Heart right ventricle (tissue), 16 donors: Measurements from ENCODE around the gene ECI2. TPM values are rescaled to one million over a fixed set of nuclear protein-coding genes. Genes with fewer than 3 reads are reported as not detected.
A peak's percentile ranks its signal among the peaks of the same experiment; 100 is the strongest.

ENCODE experiments used
- ATAC-seq, 8 donors: fragments of 200-7000 bp; cut with Tn5 transposase; one replicate each; pipeline ENCODE4 v1.9.1; 2020; ENCODE audit warnings: mild to moderate bottlenecking in 8 of 8, moderate library complexity in 8 of 8, moderate number of reproducible peaks in 1 of 8
- DNase-seq, 2 donors: peaks; one replicate each; pipeline ENCODE4 v3.0.0-alpha.2; 2020
- H3K27ac ChIP-seq, 10 donors: fragments of 200-600 bp; sonication (generic) in 2 of 10; one replicate each; pipeline versions ENCODE4 v1.5.0 to v1.8.0; 2020 to 2022; ENCODE audit warnings: mild to moderate bottlenecking in 3 of 10
- H3K27me3 ChIP-seq, 7 donors: fragments of 200-600 bp; one replicate each; pipeline ENCODE4 v1.8.0; 2021 to 2022; ENCODE audit warnings: mild to moderate bottlenecking in 2 of 7
- H3K36me3 ChIP-seq, 9 donors: fragments of 200-600 bp; sonication (generic) in 1 of 9; one replicate each; pipeline versions ENCODE4 v1.5.0 to v1.8.0; 2020 to 2022; ENCODE audit warnings: mild to moderate bottlenecking in 2 of 9
- H3K4me1 ChIP-seq, 9 donors: fragments of 200-600 bp; sonication (generic) in 1 of 9; one replicate each; pipeline versions ENCODE4 v1.5.0 to v1.8.0; 2020 to 2022; ENCODE audit warnings: mild to moderate bottlenecking in 4 of 9
- H3K4me3 ChIP-seq, 10 donors: fragments of 200-600 bp; sonication (generic) in 2 of 10; one replicate each; pipeline versions ENCODE4 v1.5.0 to v1.8.0; 2020 to 2022; ENCODE audit warnings: mild to moderate bottlenecking in 7 of 10, moderate library complexity in 2 of 10
- H3K9me3 ChIP-seq, 11 donors: fragments of 200-600 bp in 10 of 11; sonication (generic) in 2 of 11; one replicate each; pipeline versions ENCODE4 v1.5.0 to v1.8.0; 2013 to 2022; ENCODE audit warnings: mild to moderate bottlenecking in 2 of 11, control low read depth in 1 of 11, moderate library complexity in 1 of 11
- WGBS, 2 donors: extraction: QIAGEN DNeasy Blood & Tissue Kit; methylation state at CpG; one replicate each; pipeline ENCODE4 v1.1.7; 2013; ENCODE audit warnings: inconsistent platforms in 1 of 2; 5-methylcytosine and 5-hydroxymethylcytosine counted together
- intact Hi-C, 10 donors: fragments of 100-400 bp; cut with DNase I; formaldehyde crosslinking; loops; one replicate each; pipeline versions ENCODE4 v1.11.1 to v1.14.2; 2022
- polyA plus RNA-seq, 2 donors: library from polyadenylated mRNA; stranded (reverse); fragments of 200-250 nt; gene quantifications; one replicate each; pipeline ENCODE4 v1.2.3, GENCODE V29; 2013
- total RNA-seq, 10 donors: library from RNA; stranded (reverse); fragmentation: NEBNext Ultra II Directional in 3 of 10; extraction: Animal tissue kit (Norgen Biotek cat#: 25700) in 3 of 10; gene quantifications; one replicate each; pipeline versions ENCODE4 v1.2.1 to v1.2.4, GENCODE V29; 2021 to 2023
- TF ChIP-seq, protein P1 (sequence below), 9 donors: fragments of 200-600 bp; sonication (generic) in 2 of 9; IDR thresholded peaks; one replicate each; pipeline versions ENCODE4 v1.5.0 to v1.8.0; 2021 to 2022; ENCODE audit warnings: antibody characterized with exemption in 9 of 9, mild to moderate bottlenecking in 5 of 9, moderate library complexity in 1 of 9
- donor health status: Arrhythmogenic right ventricular cardiomyopathy.
- donor health status: ischemic (EF 13 %, LVEDD 7.1; RV severe dilation, severe dysfunction).
- donor health status: healthy with polysubstance abuse.
- donor health status: DM: no; HTN: yes; CAD: no.
- donor health status: DM: no; HTN: no; CAD: no.
- donor health status: ischemic (EF 25% LVEDD 6.9; RV normal size, moderate dysfunction).
- donor health status: ischemic (EF 25% LVEDD 5.7; RV mildly dilated, moderate dysfunction).
- donor health status: healthy.
- donor health status: DM: yes; HTN: yes; CAD: no.
- donor health status: Ischemic cardiomyopathy.
- donor health status: ischemic (EF 35%, LVEDD 5.7; RV mildly dilated, moderate dysfunction).
- donor health status: nonischemic (EF 11% LVEDD 7.7; RV severe dilation, severe dysfunction).
- donor health status: DM: yes; HTN: yes; CAD: no.
- donor health status: PGD.
- donor health status: ischemic (EF 29% LVEDD 5.4; RV normal size, mild dysfunction).
- donor health status: nonischemic (EF 23%, LVEDD 6.1; RV moderate dilation, normal function).

The ECI2 gene
- total and polyA plus RNA-seq, 12 donors: 54.9 to 194 (median 162) TPM

DNA sequence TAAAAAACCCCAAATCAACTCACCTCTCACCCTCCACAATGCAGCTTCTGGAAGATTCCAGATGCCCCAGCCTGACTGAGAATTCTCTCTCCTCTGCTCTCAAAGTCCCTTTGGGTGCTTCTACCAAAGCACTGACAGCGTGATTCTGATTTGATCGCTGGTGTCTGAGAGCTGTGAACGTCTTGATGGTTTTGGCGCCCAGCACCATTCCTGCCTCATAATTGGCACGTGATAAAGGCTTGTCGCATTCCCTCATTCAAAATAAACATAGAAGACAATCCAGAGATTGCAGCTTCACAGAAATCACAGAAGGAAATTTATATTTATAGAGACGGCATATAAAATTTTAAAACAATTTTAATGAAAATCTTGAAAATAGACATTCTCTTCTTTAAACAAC, 24.1 kb upstream of the ECI2 start:
- intact Hi-C loops: loop anchor here in 5 of 10 donors (5.0 to 10.0 kb wide), 3 partner anchors 102 to 417 kb away; no protein-coding TSS in a partner anchor
- DNase-seq (no peak), ATAC-seq (no peak)
- peaks cover 0 to 18% (median 9%) of the 10 kb centered on the region in 9 donors for H3K4me1 ChIP-seq
- no peaks in the 10 kb centered on the region for H3K27me3 ChIP-seq
- H3K4me3 ChIP-seq: no peak overlapping the region
- no peaks in the 10 kb centered on the region for H3K36me3 ChIP-seq
- H3K9me3 ChIP-seq: no peaks in the 10 kb centered on the region
- 45 to 51% methylated on average over 7 of the region's 7 CpGs for WGBS, 2 donors
- TF ChIP-seq, protein P1, sequence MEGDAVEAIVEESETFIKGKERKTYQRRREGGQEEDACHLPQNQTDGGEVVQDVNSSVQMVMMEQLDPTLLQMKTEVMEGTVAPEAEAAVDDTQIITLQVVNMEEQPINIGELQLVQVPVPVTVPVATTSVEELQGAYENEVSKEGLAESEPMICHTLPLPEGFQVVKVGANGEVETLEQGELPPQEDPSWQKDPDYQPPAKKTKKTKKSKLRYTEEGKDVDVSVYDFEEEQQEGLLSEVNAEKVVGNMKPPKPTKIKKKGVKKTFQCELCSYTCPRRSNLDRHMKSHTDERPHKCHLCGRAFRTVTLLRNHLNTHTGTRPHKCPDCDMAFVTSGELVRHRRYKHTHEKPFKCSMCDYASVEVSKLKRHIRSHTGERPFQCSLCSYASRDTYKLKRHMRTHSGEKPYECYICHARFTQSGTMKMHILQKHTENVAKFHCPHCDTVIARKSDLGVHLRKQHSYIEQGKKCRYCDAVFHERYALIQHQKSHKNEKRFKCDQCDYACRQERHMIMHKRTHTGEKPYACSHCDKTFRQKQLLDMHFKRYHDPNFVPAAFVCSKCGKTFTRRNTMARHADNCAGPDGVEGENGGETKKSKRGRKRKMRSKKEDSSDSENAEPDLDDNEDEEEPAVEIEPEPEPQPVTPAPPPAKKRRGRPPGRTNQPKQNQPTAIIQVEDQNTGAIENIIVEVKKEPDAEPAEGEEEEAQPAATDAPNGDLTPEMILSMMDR (IDR thresholded peaks at IDR 0.05): no peak
- H3K27ac ChIP-seq: no peak overlapping the region

DNA sequence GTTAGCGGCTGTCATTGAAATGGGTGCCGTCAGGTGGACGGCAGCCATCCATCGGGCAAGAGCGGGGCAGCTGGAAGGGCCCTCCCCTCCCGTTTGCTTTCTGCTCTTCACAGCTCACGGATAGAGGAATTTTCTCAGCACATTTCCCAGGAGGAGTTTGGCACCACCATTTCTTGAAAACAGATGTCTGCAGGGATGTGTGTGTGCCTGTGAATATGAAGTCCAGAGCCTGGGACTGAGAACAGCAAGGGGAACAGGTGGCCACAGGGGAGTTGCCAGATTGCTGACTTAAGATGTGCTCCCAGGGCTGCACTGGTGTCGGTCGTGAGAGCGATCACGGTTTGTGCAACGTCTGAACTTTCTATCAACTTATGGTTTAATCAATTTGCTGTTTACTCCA, 22.1 kb upstream of the ECI2 start:
- H3K4me3 ChIP-seq: no peak overlapping the region
- 81 to 83% methylated on average over 12 of the region's 12 CpGs for WGBS, 2 donors
- peaks cover 0 to 4% (median 0%) of the 10 kb centered on the region in 9 donors for H3K4me1 ChIP-seq
- TF ChIP-seq, protein P1 (IDR thresholded peaks at IDR 0.05): no peak
- DNase-seq (no peak), ATAC-seq (no peak)
- H3K36me3 ChIP-seq: no peaks in the 10 kb centered on the region
- no peaks in the 10 kb centered on the region for H3K9me3 ChIP-seq
- intact Hi-C loops: loop anchor here in 6 of 10 donors (1.0 to 10.0 kb wide), 4 partner anchors 100 to 415 kb away; no protein-coding TSS in a partner anchor
- H3K27ac ChIP-seq: no peak overlapping the region
- no peaks in the 10 kb centered on the region for H3K27me3 ChIP-seq

DNA sequence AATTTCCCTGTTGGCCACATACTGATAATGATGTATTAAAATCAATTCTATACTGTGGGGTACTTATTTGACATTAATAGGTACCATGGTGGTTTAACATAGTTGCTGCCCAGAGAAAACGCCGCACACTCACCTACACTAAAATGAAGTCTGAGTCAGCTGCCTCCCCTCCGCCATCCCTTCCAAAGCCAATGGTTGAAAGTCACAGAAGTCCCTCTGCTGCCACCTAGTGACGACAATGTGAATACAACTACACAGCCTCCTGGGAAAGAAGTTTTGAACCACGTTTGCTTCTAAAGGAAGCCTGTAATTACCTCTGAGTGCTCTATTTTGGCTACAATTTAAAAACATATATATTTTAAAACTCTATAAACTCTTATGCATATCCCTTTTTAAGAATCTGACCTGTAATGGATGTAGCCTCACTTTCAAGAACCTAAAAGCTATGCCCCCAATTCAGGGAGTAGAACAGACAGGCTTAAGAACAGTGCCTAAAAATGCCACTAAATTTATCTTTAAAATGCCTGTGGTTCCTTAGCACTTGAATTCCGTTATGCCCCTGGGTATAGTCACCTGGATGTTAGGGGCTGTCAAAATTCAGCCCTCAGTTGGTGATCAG, 20.6 kb upstream of the ECI2 start:
- intact Hi-C loops: loop anchor here in 6 of 10 donors (1.0 to 10.0 kb wide), 5 partner anchors 20 to 414 kb away; no protein-coding TSS in a partner anchor
- Histone ChIP-seq H3K36me3 (no peaks in the 10 kb centered on the region), H3K27me3 (no peaks in the 10 kb centered on the region), H3K4me3 (no peak overlapping the region), H3K9me3 (no peaks in the 10 kb centered on the region), H3K27ac (no peak overlapping the region), H3K4me1 (peaks cover 0 to 4% (median 0%) of the 10 kb centered on the region in 9 donors)
- TF ChIP-seq, protein P1 (IDR thresholded peaks at IDR 0.05): peak; percentile 80 to 93 (median 88)
- ATAC-seq (peak; percentile 77 to 92 (median 86)), DNase-seq (peak in 1 of 2 donors; percentile 86)
- 1 to 3% methylated on average over 6 of the region's 6 CpGs for WGBS, 2 donors

DNA sequence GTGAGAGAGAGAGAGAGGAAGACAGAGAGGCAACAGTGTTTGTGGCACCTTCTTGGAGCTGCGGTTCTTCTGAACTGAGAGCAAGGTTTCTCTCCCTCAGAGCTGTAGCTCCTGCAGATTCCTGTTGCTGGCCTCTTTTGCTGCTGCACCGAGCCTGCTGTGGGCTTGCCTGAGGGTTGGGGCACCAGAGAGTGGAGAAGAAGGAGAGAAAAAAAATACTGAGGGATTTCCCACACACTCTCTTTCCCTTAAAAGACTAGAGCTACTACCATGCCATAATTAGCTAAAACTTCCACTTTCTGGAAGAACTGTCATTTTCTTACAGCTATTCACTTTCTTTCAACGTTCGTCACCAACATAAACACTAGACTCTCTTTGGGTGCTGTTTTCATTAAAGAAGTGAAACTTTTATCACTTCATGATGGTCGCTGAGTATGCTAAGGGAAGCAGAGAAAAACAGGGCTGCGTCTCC, 18.2 kb upstream of the ECI2 start:
- WGBS, 2 donors: 87 to 93% methylated on average over 6 of the region's 6 CpGs
- Histone ChIP-seq H3K9me3 (no peaks in the 10 kb centered on the region), H3K36me3 (no peaks in the 10 kb centered on the region), H3K4me1 (peaks cover 0 to 4% (median 0%) of the 10 kb centered on the region in 9 donors), H3K4me3 (no peak overlapping the region), H3K27me3 (no peaks in the 10 kb centered on the region), H3K27ac (no peak overlapping the region)
- no peak for DNase-seq
- ATAC-seq: no peak
- intact Hi-C loops: loop anchor here in 2 of 10 donors (5.0 to 10.0 kb wide), 2 partner anchors 96 to 409 kb away; no protein-coding TSS in a partner anchor
- TF ChIP-seq, protein P1 (IDR thresholded peaks at IDR 0.05): no peak
